Panc1 (cell line): ENCODE data around the gene MLF1. TPM values are rescaled to one million over a fixed set of nuclear protein-coding genes. Genes with fewer than 3 reads are reported as not detected.

Source experiments
- ATAC-seq: fragments of 200-7000 bp; cut with Tn5 transposase; 2 replicates; pipeline ENCODE4 v1.9.1; 2020; ENCODE audit warnings: mild to moderate bottlenecking, moderate library complexity
- BruUV-seq: library from RNA; stranded (reverse); fragments of 400-500 nt; replicated peaks from 2 replicates; lab custom pipeline; 2021; lab: Mats Ljungman, UMichigan
- CTCF ChIA-PET: fragments of 300-600 bp; sonication (Branson Sonifier 250); formaldehyde crosslinking; loops from one replicate; lab custom pipeline; 2022; ENCODE audit warnings: antibody characterized with exemption; lab: Charles Lee
- POLR2A ChIA-PET: fragments of 300-600 bp; sonication (Branson Sonifier 250); formaldehyde crosslinking; loops from one replicate; lab custom pipeline; 2022; ENCODE audit warnings: antibody characterized with exemption; lab: Charles Lee
- DNase-seq: peaks from one replicate; pipeline ENCODE4 v3.0.0-alpha.2; 2010; ENCODE audit warnings: low read depth, low spot score
- H3K27ac ChIP-seq: 2 replicates; pipeline ENCODE4 v1.5.1; 2011; ENCODE audit warnings: mild to moderate bottlenecking, low read length, inconsistent platforms
- H3K27me3 ChIP-seq: fragments of 200-500 bp; sonication (Bioruptor generic); 2 replicates; pipeline ENCODE4 v1.6.0; 2014; ENCODE audit warnings: low read length, inconsistent platforms; ENCODE audit not compliant: control insufficient read depth, insufficient read depth
- H3K36me3 ChIP-seq: fragments of 200-500 bp; sonication (Bioruptor generic); 2 replicates; pipeline ENCODE4 v1.5.1; 2014; ENCODE audit warnings: inconsistent platforms, mild to moderate bottlenecking, low read length, moderate library complexity; ENCODE audit not compliant: control insufficient read depth, insufficient read depth
- H3K4me1 ChIP-seq: 2 replicates; pipeline ENCODE4 v1.5.1; 2011; ENCODE audit warnings: inconsistent platforms, mild to moderate bottlenecking, low read length, moderate library complexity; ENCODE audit not compliant: control insufficient read depth, insufficient read depth
- H3K4me3 ChIP-seq, 2 experiments: 2 replicates each; pipeline ENCODE4 v1.5.1; 2011 to 2012; ENCODE audit warnings: low read depth in 2 of 2, low read length in 2 of 2, mild to moderate bottlenecking in 2 of 2, inconsistent platforms in 1 of 2, moderate library complexity in 1 of 2
- H3K9me3 ChIP-seq: fragments of 200-500 bp; sonication (Bioruptor generic); 2 replicates; pipeline ENCODE4 v1.5.1; 2014; ENCODE audit warnings: low read depth, mild to moderate bottlenecking, inconsistent platforms, low read length, moderate library complexity; ENCODE audit not compliant: control insufficient read depth, insufficient read depth
- CTCF ChIP-seq: fragments of 450-650 bp; IDR thresholded peaks from 2 replicates; pipeline ENCODE4 v1.5.1; 2017; ENCODE audit warnings: mild to moderate bottlenecking
- POLR2AphosphoS5 ChIP-seq: IDR thresholded peaks from 2 replicates; pipeline ENCODE4 v1.6.1; 2012; ENCODE audit warnings: mild to moderate bottlenecking, low read depth, low read length, moderate library complexity
- REST ChIP-seq, 2 experiments: IDR thresholded peaks; 2 replicates each; pipeline ENCODE4 v1.6.1; 2011 to 2012; ENCODE audit warnings: low read depth in 2 of 2, control low read depth in 1 of 2, low read length in 1 of 2, mild to moderate bottlenecking in 1 of 2, moderate library complexity in 1 of 2; ENCODE audit not compliant: insufficient read depth in 1 of 2
- SIN3A ChIP-seq: IDR thresholded peaks from 2 replicates; pipeline ENCODE4 v1.6.1; 2012; ENCODE audit warnings: low read depth, mild to moderate bottlenecking, low read length, moderate library complexity, borderline replicate concordance; ENCODE audit not compliant: insufficient read depth
- TCF7L2 ChIP-seq: IDR thresholded peaks from 2 replicates; pipeline ENCODE4 v1.6.1; 2011; ENCODE audit warnings: mild to moderate bottlenecking, low read depth, low read length, inconsistent platforms
- in situ Hi-C: cut with HindIII; loops from 2 replicates; pipeline ENCODE4 v1.10.0; 2016; ENCODE audit warnings: low sequenced_read_pairs, low pct_unique_long_range_greater_than_20kb
- intact Hi-C: fragments of 100-400 bp; cut with micrococcal nuclease; formaldehyde crosslinking; loops from one replicate; pipeline ENCODE4 v1.10.0; 2022; ENCODE audit not compliant: unreplicated experiment
- total RNA-seq: library from RNA; stranded (reverse); gene quantifications from one replicate; pipeline ENCODE4 v1.2.1, GENCODE V29; 2021; ENCODE audit not compliant: unreplicated experiment

MLF1 gene
- total RNA-seq, 1 experiment from 2014 or later: 51.4 TPM

GRCh38 chr3:158642474-158643210 is 71.6 kb downstream of the MLF1 start:
- no peaks in the 10 kb centered on the region for H3K9me3 ChIP-seq
- TF ChIP-seq REST (IDR thresholded peaks at IDR 0.05; ENCODE audit: insufficient read depth in 1 of 2, low read depth in 2 of 2, low read length in 1 of 2) (no peak), SIN3A (no peak), POLR2AphosphoS5 (no peak), TCF7L2 (no peak), CTCF (no peak)
- peaks cover 20% of the 10 kb centered on the region for H3K36me3 ChIP-seq
- DNase-seq (no peak), ATAC-seq (no peak)
- POLR2A ChIA-PET: no interaction called here
- no peak overlapping the region for H3K27ac ChIP-seq
- no peaks in the 10 kb centered on the region for H3K27me3 ChIP-seq
- no TSS peak for BruUV-seq
- intact Hi-C loops (loop anchor here (10.0 kb wide), 2 partner anchors 68 to 98 kb away; partner anchors contain the start of gene MLF1), in situ Hi-C loops (no loop called here)
- H3K4me1 ChIP-seq: peaks cover 21% of the 10 kb centered on the region
- CTCF ChIA-PET: no interaction called here
- no peak overlapping the region for H3K4me3 ChIP-seq

GRCh38 chr3:158644345-158644908 is 73.4 kb downstream of the MLF1 start, which contains the start of gene GFM1:
GFM1 (plus strand) TSS chr3:158644527; CDS start chr3:158644635, 108 bp downstream.
- Histone ChIP-seq H3K4me1 (peaks cover 26% of the 10 kb centered on the region), H3K4me3 (peak within 1 kb of the TSS; percentile 65 to 89), H3K9me3 (no peaks in the 10 kb centered on the region), H3K27me3 (no peaks in the 10 kb centered on the region), H3K27ac (peak within 1 kb of the TSS; percentile 92), H3K36me3 (peaks cover 31% of the 10 kb centered on the region)
- intact Hi-C loops: loop anchor here (10.0 kb wide), 2 partner anchors 70 to 100 kb away; partner anchors contain the start of gene MLF1
- ChIA-PET CTCF (interaction anchor here (0.5 to 1.7 kb wide), 4 partner anchors 15 to 960 kb away, joined by 4 to 8 read pairs (median 6); no protein-coding TSS in a partner anchor), POLR2A (interaction anchor here (0.6 to 1.4 kb wide), 3 partner anchors 28 to 76 kb away, joined by 3 to 7 read pairs (median 4); no protein-coding TSS in a partner anchor)
- BruUV-seq: TSS peak; percentile 43
- peak; percentile 82 for DNase-seq
- in situ Hi-C loops: no loop called here
- TF ChIP-seq TCF7L2 (peak; percentile 89), REST (IDR thresholded peaks at IDR 0.05; ENCODE audit: insufficient read depth in 1 of 2, low read depth in 2 of 2, low read length in 1 of 2) (peak in 1 of 2 experiments; percentile 62; a peak in 2 of 4 replicates), POLR2AphosphoS5 (peak; percentile 94), CTCF (peak; percentile 99), SIN3A (peak; percentile 97)
- peak; percentile 97 for ATAC-seq
